Psoas muscle (tissue), 8 donors: ENCODE data around the gene FAM117B. TPM values are rescaled to one million over a fixed set of nuclear protein-coding genes. Genes with fewer than 3 reads are reported as not detected.
"Not testable (repeated sequence)": the region's sequence is repeated elsewhere in the genome, so short reads cannot be mapped to it uniquely, and the experiment has no call there.

Experiments
- ATAC-seq, 4 donors: fragments of 200-7000 bp; cut with Tn5 transposase; one replicate each; pipeline ENCODE4 v1.9.1; 2020; ENCODE audit warnings: moderate library complexity in 3 of 4, mild to moderate bottlenecking in 2 of 4
- DNase-seq, 2 donors: peaks; one replicate each; pipeline ENCODE4 v3.0.0-alpha.2; 2020
- H3K27ac ChIP-seq: fragments of 200-600 bp; one replicate; pipeline ENCODE4 v1.8.0; 2022
- H3K27me3 ChIP-seq, 3 donors: fragments of 200-600 bp in 1 of 3; one replicate each; pipeline versions ENCODE4 v1.6.1 to v1.8.0; 2013 to 2022; ENCODE audit warnings: low read length in 2 of 3, mild to moderate bottlenecking in 2 of 3, moderate library complexity in 1 of 3; ENCODE audit not compliant: insufficient read depth in 3 of 3
- H3K36me3 ChIP-seq, 2 donors: fragments of 200-600 bp in 1 of 2; one replicate each; pipeline versions ENCODE4 v1.6.1 to v1.8.0; 2013 to 2022; ENCODE audit warnings: low read depth in 1 of 2, mild to moderate bottlenecking in 1 of 2, moderate library complexity in 1 of 2; ENCODE audit not compliant: insufficient read depth in 1 of 2
- H3K4me1 ChIP-seq: fragments of 200-600 bp; one replicate; pipeline ENCODE4 v1.8.0; 2022
- H3K4me3 ChIP-seq: fragments of 200-600 bp; one replicate; pipeline ENCODE4 v1.8.0; 2022; ENCODE audit warnings: mild to moderate bottlenecking
- H3K9me3 ChIP-seq: fragments of 200-600 bp; one replicate; pipeline ENCODE4 v1.8.0; 2022
- CTCF ChIP-seq: fragments of 200-600 bp; IDR thresholded peaks from one replicate; pipeline ENCODE4 v1.8.0; 2022; ENCODE audit warnings: antibody characterized with exemption
- WGBS, 3 donors: extraction: QIAGEN DNeasy Blood & Tissue Kit; methylation state at CpG; one replicate each; pipeline versions ENCODE4 v1.1.6 to v1.1.7; 2013; 5-methylcytosine and 5-hydroxymethylcytosine counted together
- intact Hi-C, 2 donors: fragments of 100-400 bp; cut with DNase I; formaldehyde crosslinking; loops; one replicate each; pipeline versions ENCODE4 v1.11.0 to v1.14.2; 2022
- polyA plus RNA-seq, 3 donors: library from polyadenylated mRNA; stranded (reverse); fragments of 200-250 nt; gene quantifications; one replicate each; pipeline ENCODE4 v1.2.3, GENCODE V29; 2013
- total RNA-seq, 4 donors: library from RNA; stranded (reverse); fragmentation: NEBNext Ultra II Directional in 2 of 4; extraction: Animal tissue kit (Norgen Biotek cat#: 25700) in 2 of 4; gene quantifications; one replicate each; pipeline versions ENCODE4 v1.2.1 to v1.2.4, GENCODE V29; 2021 to 2023
- donor health status: healthy with polysubstance abuse.
- donor health status: DM: no; HTN: no; CAD: no; lungs with moderate emphysema.
- donor health status: Bipolar disorder and iron deficiency.
- donor health status: healthy.
- donor health status: DM: yes; HTN: yes; CAD: no.
- donor health status: DM: no; HTN: no; CAD: no.
- donor health status: DM: no; HTN: no; CAD: no.
- donor health status: DM: yes; HTN: yes; CAD: no.

The FAM117B gene
- total and polyA plus RNA-seq, 7 donors: 0.31 to 2.4 (median 0.75) TPM

- Histone ChIP-seq H3K36me3 (no peaks in the 10 kb centered on the region), H3K9me3 (no peaks in the 10 kb centered on the region), H3K27me3 (no peaks in the 10 kb centered on the region), H3K4me1 (no peaks in the 10 kb centered on the region), H3K27ac (no peak overlapping the region), H3K4me3 (no peak overlapping the region)
- intact Hi-C loops: no loop called here
- 87 to 90% (median 89%) methylated on average over 1 of the region's 1 CpG for WGBS, 3 donors
- DNase-seq (no peak), ATAC-seq (no peak)
- TF ChIP-seq CTCF: no peak
Measured at GRCh38 chr2:202669841-202670240, 35.1 kb downstream of the FAM117B start.

- TF ChIP-seq CTCF: no peak
- 85 to 93% (median 85%) methylated on average over 3 of the region's 3 CpGs for WGBS, 3 donors
Measured at GRCh38 chr2:202671317-202672035, 36.7 kb downstream of the FAM117B start.

GRCh38 chr2:202675097-202675496 lies 40.3 kb downstream of the FAM117B start:
- H3K9me3 ChIP-seq, intact Hi-C loops, H3K36me3 ChIP-seq, ATAC-seq, H3K4me1 ChIP-seq, H3K27ac ChIP-seq, DNase-seq, H3K4me3 ChIP-seq, H3K27me3 ChIP-seq: not testable (repeated sequence)
- 95 to 100% (median 97%) methylated on average over 6 of the region's 6 CpGs for WGBS, 3 donors

More at GRCh38 chr2:202671317-202672035, 36.7 kb downstream of the FAM117B start:
- intact Hi-C loops: no loop called here
- no peak overlapping the region for H3K27ac ChIP-seq
- H3K36me3 ChIP-seq: no peaks in the 10 kb centered on the region
- no peaks in the 10 kb centered on the region for H3K27me3 ChIP-seq
- no peaks in the 10 kb centered on the region for H3K4me1 ChIP-seq
- no peaks in the 10 kb centered on the region for H3K9me3 ChIP-seq
- no peak overlapping the region for H3K4me3 ChIP-seq
- ATAC-seq (no peak), DNase-seq (no peak)

- Histone ChIP-seq H3K4me1 (no peaks in the 10 kb centered on the region), H3K27ac (no peak overlapping the region), H3K4me3 (no peak overlapping the region), H3K36me3 (no peaks in the 10 kb centered on the region), H3K27me3 (no peaks in the 10 kb centered on the region), H3K9me3 (peaks cover 14% of the 10 kb centered on the region)
- no peak for ATAC-seq
- intact Hi-C loops: no loop called here
- no peak for DNase-seq
- 86 to 93% (median 91%) methylated on average over 3 of the region's 3 CpGs for WGBS, 3 donors
- TF ChIP-seq CTCF: no peak
Measured at GRCh38 chr2:202679980-202680379, 45.2 kb downstream of the FAM117B start.

- H3K36me3 ChIP-seq: no peaks in the 10 kb centered on the region
- 75 to 93% (median 76%) methylated on average over 1 of the region's 1 CpG for WGBS, 3 donors
- H3K4me3 ChIP-seq: no peak overlapping the region
- H3K27me3 ChIP-seq: no peaks in the 10 kb centered on the region
- intact Hi-C loops: no loop called here
- ATAC-seq (no peak), DNase-seq (no peak)
- no peak overlapping the region for H3K27ac ChIP-seq
- TF ChIP-seq CTCF: no peak
- no peaks in the 10 kb centered on the region for H3K4me1 ChIP-seq
- H3K9me3 ChIP-seq: peaks cover 14% of the 10 kb centered on the region
Measured at GRCh38 chr2:202680512-202680911, 45.7 kb downstream of the FAM117B start.
